Right ventricle myocardium superior (tissue), 1 donor: ENCODE results near the gene EPAS1. TPM values are rescaled to one million over a fixed set of nuclear protein-coding genes. Genes with fewer than 3 reads are reported as not detected.

Experiments used
- ATAC-seq: fragments of 200-7000 bp; cut with Tn5 transposase; one replicate; pipeline ENCODE4 v1.9.1; 2020; ENCODE audit warnings: mild to moderate bottlenecking; ENCODE audit not compliant: poor library complexity
- DNase-seq: peaks from one replicate; pipeline ENCODE4 v3.0.0-alpha.2; 2020
- intact Hi-C: fragments of 100-400 bp; cut with DNase I; formaldehyde crosslinking; loops from one replicate; pipeline ENCODE4 v1.11.2; 2022
- total RNA-seq: library from RNA; stranded (reverse); fragmentation: NEBNext Ultra II Directional; extraction: Animal tissue kit (Norgen Biotek cat#: 25700); gene quantifications from one replicate; pipeline ENCODE4 v1.2.1, GENCODE V29; 2021
- donor health status: DM: no; HTN: yes; CAD: no; lungs with severe emphysema.

The EPAS1 gene
- total RNA-seq, 1 donor from 2014 or later: 200 TPM

GRCh38 chr2:46367286-46367685 lies 70.1 kb downstream of the EPAS1 start:
- ATAC-seq: no peak
- intact Hi-C loops: loop anchor here (10.0 kb wide), 1 partner anchor 302 kb away; no protein-coding TSS in a partner anchor

GRCh38 chr2:46368401-46368800 lies 71.2 kb downstream of the EPAS1 start:
- intact Hi-C loops: loop anchor here (10.0 kb wide), 1 partner anchor 304 kb away; no protein-coding TSS in a partner anchor
- ATAC-seq (no peak), DNase-seq (no peak)

More at GRCh38 chr2:46367286-46367685, 70.1 kb downstream of the EPAS1 start:
- no peak for DNase-seq

GRCh38 chr2:46369783-46370182 lies 72.6 kb downstream of the EPAS1 start:
- ATAC-seq (no peak), DNase-seq (no peak)
- intact Hi-C loops: loop anchor here (10.0 kb wide), 1 partner anchor 305 kb away; no protein-coding TSS in a partner anchor

- intact Hi-C loops: no loop called here
- no peak for ATAC-seq
- no peak for DNase-seq
Observed at GRCh38 chr2:46371854-46372253, 74.6 kb downstream of the EPAS1 start.

GRCh38 chr2:46372475-46372874 lies 75.3 kb downstream of the EPAS1 start:
- no peak for ATAC-seq
- intact Hi-C loops: no loop called here
- no peak for DNase-seq

GRCh38 chr2:46373238-46373637 lies 76.0 kb downstream of the EPAS1 start:
- intact Hi-C loops: no loop called here
- ATAC-seq: no peak
- no peak for DNase-seq

GRCh38 chr2:46375566-46376125 lies 78.4 kb downstream of the EPAS1 start:
- no peak for ATAC-seq

GRCh38 chr2:46376586-46376985 lies 79.4 kb downstream of the EPAS1 start:
- intact Hi-C loops: no loop called here
- no peak for DNase-seq
- no peak for ATAC-seq

More at GRCh38 chr2:46375566-46376125, 78.4 kb downstream of the EPAS1 start:
- intact Hi-C loops: no loop called here
- no peak for DNase-seq

GRCh38 chr2:46377101-46377581 lies 79.9 kb downstream of the EPAS1 start:
- intact Hi-C loops: no loop called here
- no peak for ATAC-seq
- DNase-seq: no peak

- no peak for ATAC-seq
- intact Hi-C loops: no loop called here
Observed at GRCh38 chr2:46377666-46378560, 80.7 kb downstream of the EPAS1 start.

GRCh38 chr2:46378616-46379015 lies 81.4 kb downstream of the EPAS1 start:
- intact Hi-C loops: no loop called here
- no peak for DNase-seq
- no peak for ATAC-seq

More at GRCh38 chr2:46377666-46378560, 80.7 kb downstream of the EPAS1 start:
- DNase-seq: no peak

- intact Hi-C loops: no loop called here
- ATAC-seq: no peak
- DNase-seq: no peak
Observed at GRCh38 chr2:46379213-46380037, 82.2 kb downstream of the EPAS1 start.

GRCh38 chr2:46380038-46380940 lies 83.1 kb downstream of the EPAS1 start:
- no peak for DNase-seq
- no peak for ATAC-seq
- intact Hi-C loops: no loop called here

GRCh38 chr2:46381263-46381849 lies 84.1 kb downstream of the EPAS1 start:
- intact Hi-C loops: no loop called here
- ATAC-seq (no peak), DNase-seq (no peak)

GRCh38 chr2:46381871-46382270 lies 84.7 kb downstream of the EPAS1 start:
- intact Hi-C loops: no loop called here
- DNase-seq: no peak

GRCh38 chr2:46382331-46383112 lies 85.3 kb downstream of the EPAS1 start:
- intact Hi-C loops: no loop called here
- DNase-seq (no peak), ATAC-seq (no peak)

More at GRCh38 chr2:46381871-46382270, 84.7 kb downstream of the EPAS1 start:
- no peak for ATAC-seq

- intact Hi-C loops: no loop called here
- ATAC-seq (no peak), DNase-seq (no peak)
Observed at GRCh38 chr2:46383113-46383395, 85.8 kb downstream of the EPAS1 start.
